Activated naive CD4-positive, alpha-beta T cell treated with anti-CD3 and anti-CD28 coated beads, Interleukin-2, amount 50 U/mL, for 72 hours (primary cell): ENCODE results near the gene AJM1. TPM values are rescaled to one million over a fixed set of nuclear protein-coding genes. Genes with fewer than 3 reads are reported as not detected.
"Not testable (repeated sequence)": the region's sequence is repeated elsewhere in the genome, so short reads cannot be mapped to it uniquely, and the experiment has no call there.

Experiments
- ATAC-seq, 2 donors: fragments of 150-1000 bp; cut with Tn5 transposase; 2 replicates each; pipeline ENCODE4 v1.10.0; 2021; ENCODE audit warnings: mild to moderate bottlenecking in 2 of 2, moderate library complexity in 2 of 2
- DNase-seq, 2 donors: peaks; one replicate each; pipeline ENCODE4 v3.0.0; 2021 to 2022; ENCODE audit warnings: low spot score in 2 of 2
- H3K27ac Mint-ChIP-seq, 2 donors: one replicate each; pipeline ENCODE4 v1.8.0; 2022; ENCODE audit warnings: mild to moderate bottlenecking in 2 of 2, mixed read lengths in 2 of 2
- H3K36me3 Mint-ChIP-seq, 2 donors: one replicate each; pipeline ENCODE4 v1.8.0; 2022; ENCODE audit warnings: mixed read lengths in 2 of 2
- H3K9me3 Mint-ChIP-seq, 2 donors: one replicate each; pipeline ENCODE4 v1.8.0; 2022; ENCODE audit warnings: mixed read lengths in 2 of 2
- total RNA-seq, 2 donors: library from RNA; stranded (reverse); gene quantifications; one replicate each; pipeline ENCODE4 v1.2.3, GENCODE V29; 2022

AJM1 gene
- total RNA-seq, 2 donors from 2014 or later = 3.7 to 6.7 TPM

GRCh38 chr9:136837856-136838277, 4.4 kb upstream of the AJM1 start:
- not testable (repeated sequence) for DNase-seq, ATAC-seq, H3K36me3 Mint-ChIP-seq, H3K27ac Mint-ChIP-seq, H3K9me3 Mint-ChIP-seq

- no peaks in the 10 kb centered on the region for H3K9me3 Mint-ChIP-seq
These were observed 3.7 kb upstream of the AJM1 start for GRCh38 chr9:136838314-136839228.

DNA sequence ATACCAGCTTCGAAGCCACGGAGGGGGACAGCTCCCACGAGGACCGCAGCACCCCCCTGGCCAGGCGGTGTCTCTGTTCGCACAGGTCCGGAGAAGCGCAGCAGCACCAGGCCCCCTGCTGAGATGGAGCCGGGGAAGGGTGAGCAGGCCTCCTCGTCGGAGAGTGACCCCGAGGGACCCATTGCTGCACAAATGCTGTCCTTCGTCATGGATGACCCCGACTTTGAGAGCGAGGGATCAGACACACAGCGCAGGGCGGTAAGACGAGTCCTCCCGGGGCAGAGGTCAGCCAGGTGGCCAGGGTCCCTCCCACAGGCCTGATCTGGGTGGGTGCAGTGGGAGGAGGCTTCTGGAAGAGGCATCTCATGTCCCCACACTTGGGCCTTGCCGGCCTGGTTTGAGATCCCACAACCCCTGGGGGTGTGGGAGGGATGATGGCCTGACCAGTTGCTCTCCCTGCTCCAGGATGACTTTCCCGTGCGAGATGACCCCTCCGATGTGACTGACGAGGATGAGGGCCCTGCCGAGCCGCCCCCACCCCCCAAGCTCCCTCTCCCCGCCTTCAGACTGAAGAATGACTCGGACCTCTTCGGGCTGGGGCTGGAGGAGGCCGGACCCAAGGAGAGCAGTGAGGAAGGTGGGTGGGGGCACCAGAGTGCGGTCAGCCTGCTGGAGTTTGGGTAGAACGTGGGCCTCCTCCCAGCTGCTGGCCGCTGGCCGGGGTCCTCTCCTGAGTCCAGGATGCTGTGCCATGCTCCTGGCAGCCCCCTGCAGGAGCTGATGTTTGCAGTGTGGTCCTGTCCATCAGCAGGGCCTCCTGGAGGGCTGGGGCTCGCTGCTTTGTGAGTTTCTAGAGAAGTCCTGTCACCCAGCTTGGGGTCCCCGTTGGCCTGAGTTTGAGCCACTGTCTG, 2.8 kb upstream of the AJM1 start:
- peak overlapping the region in 1 of 2 donors; percentile 54 for H3K27ac Mint-ChIP-seq
- H3K9me3 Mint-ChIP-seq = no peaks in the 10 kb centered on the region
- peaks cover 0 to 6% of the 10 kb centered on the region in 2 donors for H3K36me3 Mint-ChIP-seq
- DNase-seq = no peak
- no peak for ATAC-seq

More at GRCh38 chr9:136838314-136839228, 3.7 kb upstream of the AJM1 start:
- Mint-ChIP-seq H3K27ac (no peak overlapping the region), H3K36me3 (peaks cover 0 to 6% of the 10 kb centered on the region in 2 donors)
- ATAC-seq (no peak), DNase-seq (no peak)

GRCh38 chr9:136840140-136840876, 2.0 kb upstream of the AJM1 start:
- no peak for DNase-seq
- Mint-ChIP-seq H3K27ac (peak overlapping the region in 1 of 2 donors; percentile 54), H3K9me3 (no peaks in the 10 kb centered on the region), H3K36me3 (peaks cover 0 to 6% of the 10 kb centered on the region in 2 donors)
- no peak for ATAC-seq

- H3K36me3 Mint-ChIP-seq = peaks cover 0 to 6% of the 10 kb centered on the region in 2 donors
- no peaks in the 10 kb centered on the region for H3K9me3 Mint-ChIP-seq
- no peak overlapping the region for H3K27ac Mint-ChIP-seq
- ATAC-seq = no peak
- DNase-seq = no peak
These were observed 1.2 kb upstream of the AJM1 start for GRCh38 chr9:136840877-136841645.

DNA sequence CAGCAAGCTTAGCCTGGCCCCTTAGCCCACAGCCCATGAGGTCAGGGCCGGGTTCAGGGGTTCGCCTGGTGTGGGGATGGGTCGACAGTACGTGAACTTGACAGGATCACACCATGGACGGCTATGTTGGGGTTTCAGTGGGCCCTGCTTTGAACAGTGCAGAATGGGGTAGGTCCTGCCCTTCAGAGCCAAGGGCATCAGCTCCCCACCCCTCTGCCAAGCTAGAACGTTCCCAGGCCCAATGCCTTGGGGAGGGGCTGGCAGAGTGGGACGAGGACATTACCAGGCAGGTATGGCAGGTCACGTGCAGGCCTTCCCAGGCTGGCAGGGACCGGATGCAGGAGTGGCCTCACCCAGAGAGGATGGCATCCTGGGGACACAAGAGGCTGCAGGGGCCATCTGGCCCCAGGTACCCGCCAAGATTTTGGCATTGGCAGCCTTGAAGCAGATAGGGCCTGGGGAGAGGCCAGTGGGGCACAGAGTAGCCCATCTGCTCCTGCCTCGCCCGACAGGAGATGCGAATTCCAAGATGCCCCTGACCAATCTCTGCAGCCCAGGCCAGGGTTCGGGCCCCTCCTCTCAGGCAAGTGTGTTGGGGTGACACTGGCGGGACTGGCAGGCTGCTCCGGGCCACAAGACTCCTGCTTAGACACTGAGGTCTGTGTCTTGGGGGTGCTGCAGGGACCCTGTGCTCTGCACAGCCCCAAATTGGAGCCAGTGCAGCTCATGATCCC, 465 bp upstream of the AJM1 start:
- DNase-seq, H3K36me3 Mint-ChIP-seq, ATAC-seq, H3K27ac Mint-ChIP-seq, H3K9me3 Mint-ChIP-seq: not testable (repeated sequence)

DNA sequence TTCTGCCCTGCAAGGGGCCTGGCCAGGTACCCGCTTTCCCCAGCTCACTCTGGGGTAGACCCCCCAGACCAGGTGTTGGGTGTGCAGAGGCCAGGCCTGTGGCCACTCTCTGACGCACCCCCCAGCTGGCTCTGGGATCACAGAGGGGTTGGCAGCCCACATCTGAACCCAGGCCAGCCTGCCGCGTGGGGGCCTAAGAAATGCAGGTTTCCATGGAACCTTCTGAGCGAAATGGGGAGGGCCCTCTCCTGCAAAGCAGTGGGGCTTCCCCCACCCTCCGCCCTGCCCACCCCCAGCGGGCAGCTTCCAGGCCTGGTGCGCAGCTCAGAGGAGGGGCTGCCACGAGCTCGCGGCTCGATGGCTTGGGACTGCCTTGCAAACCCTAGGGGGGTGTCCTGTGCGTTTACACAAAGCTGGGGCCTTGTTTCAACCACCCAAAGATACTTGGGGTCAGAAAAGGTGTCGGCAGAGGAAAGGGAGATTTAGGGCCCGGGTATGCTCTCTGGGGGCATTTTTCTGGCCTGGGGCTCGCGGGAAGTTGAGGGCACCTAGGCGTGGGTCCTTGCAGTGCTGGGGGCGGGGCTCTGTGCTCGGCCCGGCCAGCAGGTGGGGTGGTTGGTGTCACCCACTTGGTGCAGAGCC, 1.0 kb downstream of the AJM1 start:
- DNase-seq, ATAC-seq, H3K9me3 Mint-ChIP-seq, H3K27ac Mint-ChIP-seq: not testable (repeated sequence)
- peaks cover 8 to 14% of the 10 kb centered on the region in 2 donors for H3K36me3 Mint-ChIP-seq

GRCh38 chr9:136843801-136844740, 1.8 kb downstream of the AJM1 start:
- H3K27ac Mint-ChIP-seq, H3K9me3 Mint-ChIP-seq: not testable (repeated sequence)
- DNase-seq (peak in 1 of 2 donors; percentile 78), ATAC-seq (peak; percentile 21 to 25)
- H3K36me3 Mint-ChIP-seq = peaks cover 8 to 14% of the 10 kb centered on the region in 2 donors

GRCh38 chr9:136844761-136845464, 2.6 kb downstream of the AJM1 start:
- no peaks in the 10 kb centered on the region for H3K9me3 Mint-ChIP-seq

DNA sequence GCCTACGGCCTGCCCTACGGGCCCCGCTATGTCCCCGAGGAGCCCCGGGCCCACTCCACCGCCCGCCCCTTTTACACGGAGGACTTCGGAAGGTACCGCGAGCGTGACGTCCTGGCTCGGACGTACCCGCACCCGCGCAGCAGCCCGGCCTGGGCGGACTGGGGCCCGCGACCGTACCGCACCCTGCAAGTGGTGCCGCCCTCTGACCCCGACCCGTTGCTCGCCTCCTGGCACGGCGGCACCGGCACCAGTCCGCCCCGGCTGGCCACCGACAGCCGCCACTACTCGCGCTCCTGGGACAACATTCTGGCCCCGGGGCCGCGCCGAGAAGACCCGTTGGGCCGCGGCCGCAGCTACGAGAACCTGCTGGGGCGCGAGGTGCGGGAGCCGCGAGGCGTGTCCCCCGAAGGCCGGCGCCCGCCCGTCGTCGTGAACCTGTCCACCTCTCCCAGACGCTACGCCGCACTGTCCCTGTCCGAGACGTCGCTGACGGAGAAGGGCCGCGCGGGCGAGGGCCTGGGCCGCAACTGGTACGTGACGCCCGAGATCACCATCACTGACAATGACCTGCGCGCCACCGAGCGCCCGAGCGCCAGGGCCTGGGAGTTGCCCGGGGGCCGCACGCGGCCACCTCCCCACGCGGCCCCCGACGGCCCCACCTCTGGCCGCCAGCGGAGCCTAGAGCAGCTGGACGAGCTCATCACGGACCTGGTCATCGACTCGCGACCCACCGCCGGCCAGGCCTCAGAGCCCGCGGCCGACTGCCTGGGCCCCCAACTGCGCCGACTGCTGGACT, 3.4 kb downstream of the AJM1 start:
- Mint-ChIP-seq H3K9me3 (no peaks in the 10 kb centered on the region), H3K36me3 (peaks cover 8 to 19% of the 10 kb centered on the region in 2 donors), H3K27ac (no peak overlapping the region)
- ATAC-seq (no peak), DNase-seq (no peak)

More at GRCh38 chr9:136844761-136845464, 2.6 kb downstream of the AJM1 start:
- H3K27ac Mint-ChIP-seq = no peak overlapping the region
- DNase-seq (no peak), ATAC-seq (no peak)
- H3K36me3 Mint-ChIP-seq = peaks cover 11% of the 10 kb centered on the region in 2 donors

- DNase-seq = peak in 1 of 2 donors; percentile 45
- peaks cover 8 to 23% of the 10 kb centered on the region in 2 donors for H3K36me3 Mint-ChIP-seq
- no peaks in the 10 kb centered on the region for H3K9me3 Mint-ChIP-seq
- no peak overlapping the region for H3K27ac Mint-ChIP-seq
- no peak for ATAC-seq
These were observed 4.3 kb downstream of the AJM1 start for GRCh38 chr9:136846376-136847087.
